ENCODE measurements around the gene CBLB.

- TF ChIP-seq, protein P1, sequence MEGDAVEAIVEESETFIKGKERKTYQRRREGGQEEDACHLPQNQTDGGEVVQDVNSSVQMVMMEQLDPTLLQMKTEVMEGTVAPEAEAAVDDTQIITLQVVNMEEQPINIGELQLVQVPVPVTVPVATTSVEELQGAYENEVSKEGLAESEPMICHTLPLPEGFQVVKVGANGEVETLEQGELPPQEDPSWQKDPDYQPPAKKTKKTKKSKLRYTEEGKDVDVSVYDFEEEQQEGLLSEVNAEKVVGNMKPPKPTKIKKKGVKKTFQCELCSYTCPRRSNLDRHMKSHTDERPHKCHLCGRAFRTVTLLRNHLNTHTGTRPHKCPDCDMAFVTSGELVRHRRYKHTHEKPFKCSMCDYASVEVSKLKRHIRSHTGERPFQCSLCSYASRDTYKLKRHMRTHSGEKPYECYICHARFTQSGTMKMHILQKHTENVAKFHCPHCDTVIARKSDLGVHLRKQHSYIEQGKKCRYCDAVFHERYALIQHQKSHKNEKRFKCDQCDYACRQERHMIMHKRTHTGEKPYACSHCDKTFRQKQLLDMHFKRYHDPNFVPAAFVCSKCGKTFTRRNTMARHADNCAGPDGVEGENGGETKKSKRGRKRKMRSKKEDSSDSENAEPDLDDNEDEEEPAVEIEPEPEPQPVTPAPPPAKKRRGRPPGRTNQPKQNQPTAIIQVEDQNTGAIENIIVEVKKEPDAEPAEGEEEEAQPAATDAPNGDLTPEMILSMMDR (IDR thresholded peaks at IDR 0.05): no peak
- no peak for TF ChIP-seq POLR2A (IDR thresholded peaks at IDR 0.05)
Measured at GRCh38 chr3:105860641-105861040, 8.2 kb downstream of the CBLB start.
